K562 (cell line): ENCODE data around the gene SRD5A1. TPM values are rescaled to one million over a fixed set of nuclear protein-coding genes. Genes with fewer than 3 reads are reported as not detected.

Source experiments
- ATAC-seq: fragments of 200-7000 bp; cut with Tn5 transposase; 3 replicates; pipeline ENCODE4 v1.9.1; 2020; ENCODE audit warnings: moderate library complexity
- BruUV-seq: library from RNA; stranded (reverse); fragments of 400-500 nt; replicated peaks from 2 replicates; lab custom pipeline; 2021; lab: Mats Ljungman, UMichigan
- CTCF ChIA-PET: fragments of 300-600 bp; formaldehyde crosslinking; extraction: SDS; loops from one replicate; lab custom pipeline; 2021; ENCODE audit warnings: low intra/inter-chr PET ratio; lab: Yijun Ruan, JAX
- POLR2A ChIA-PET: fragments of 300-600, 350-650 bp; sonication (Branson Sonifier 250); formaldehyde crosslinking; extraction: SDS; loops from one replicate; lab custom pipeline; 2021; ENCODE audit warnings: antibody characterized with exemption, inconsistent platforms; lab: Yijun Ruan, JAX
- DNase-seq, 4 experiments: peaks; one replicate each; pipeline versions ENCODE4 v3.0.0 to v3.0.0-alpha.2; 2011 to 2018; ENCODE audit warnings: low spot score in 3 of 4, mixed read lengths in 3 of 4; ENCODE audit errors: extremely low read depth in 1 of 4
- FAIRE-seq: peaks from 2 replicates; lab custom pipeline; 2011; peaks lifted over from hg19 to GRCh38; lab: Jason Lieb, UNC
- H2AFZ ChIP-seq: 2 replicates; pipeline ENCODE4 v1.6.0; 2011; ENCODE audit warnings: low read depth, low read length, control low read depth, inconsistent platforms
- H3K27ac ChIP-seq: fragments of 200-600 bp; 3 replicates; pipeline ENCODE4 v1.8.0; 2011; ENCODE audit warnings: low read depth, mild to moderate bottlenecking, control low read depth, inconsistent platforms, low read length, moderate library complexity, mixed read lengths; ENCODE audit errors: extremely low read depth
- H3K27me3 ChIP-seq, 2 experiments: fragments of 300-600 bp in 1 of 2; 2 replicates in 1 of 2; 3 replicates in 1 of 2; pipeline versions ENCODE4 v1.6.0 to v1.8.0; 2011; ENCODE audit warnings: inconsistent platforms in 2 of 2, low read length in 2 of 2, mild to moderate bottlenecking in 1 of 2, mixed read lengths in 1 of 2, moderate library complexity in 1 of 2; ENCODE audit not compliant: control insufficient read depth in 2 of 2, insufficient read depth in 2 of 2
- H3K36me3 ChIP-seq: fragments of 300-600 bp; 3 replicates; pipeline ENCODE4 v1.8.0; 2011; ENCODE audit warnings: mild to moderate bottlenecking, low read length, inconsistent platforms; ENCODE audit not compliant: control insufficient read depth, insufficient read depth
- H3K4me1 ChIP-seq, 2 experiments: fragments of 200-600 bp in 1 of 2; replicated peaks in 1 of 2; 2 replicates in 1 of 2; 3 replicates in 1 of 2; pipeline versions ENCODE4 v1.5.1 to v1.8.0; 2011; ENCODE audit warnings: inconsistent platforms in 2 of 2, low read length in 2 of 2, mild to moderate bottlenecking in 1 of 2, mixed read lengths in 1 of 2, moderate library complexity in 1 of 2; ENCODE audit not compliant: control insufficient read depth in 2 of 2, insufficient read depth in 2 of 2
- H3K4me2 ChIP-seq: 2 replicates; pipeline ENCODE4 v1.6.1; 2011; ENCODE audit warnings: low read length, control low read depth, inconsistent platforms, mixed read lengths; ENCODE audit not compliant: insufficient read depth
- H3K4me3 ChIP-seq: fragments of 200-600 bp; sonication (generic), shearing (Covaris generic); 2 replicates; pipeline ENCODE4 v1.5.1; 2016; ENCODE audit warnings: control low read depth, inconsistent platforms
- H3K79me2 ChIP-seq: fragments of 200-600 bp; 3 replicates; pipeline ENCODE4 v1.8.0; 2011; ENCODE audit warnings: low read length, inconsistent platforms; ENCODE audit not compliant: control insufficient read depth, insufficient read depth
- H3K9ac ChIP-seq, 2 experiments: 2 replicates each; pipeline versions ENCODE4 v1.6.0 to v1.6.1; 2011; ENCODE audit warnings: low read depth in 2 of 2, low read length in 2 of 2, control low read depth in 1 of 2, inconsistent platforms in 1 of 2, mild to moderate bottlenecking in 1 of 2, mixed read lengths in 1 of 2; ENCODE audit not compliant: insufficient read depth in 1 of 2
- H3K9me1 ChIP-seq: one replicate; pipeline ENCODE4 v1.6.0; 2011; ENCODE audit warnings: inconsistent platforms, mild to moderate bottlenecking, low read length, moderate library complexity; ENCODE audit not compliant: control insufficient read depth, insufficient read depth
- H3K9me3 ChIP-seq: replicated peaks from 2 replicates; pipeline ENCODE4 v1.5.1; 2011; ENCODE audit warnings: low read depth, low read length, inconsistent platforms; ENCODE audit not compliant: control insufficient read depth, insufficient read depth
- H4K20me1 ChIP-seq: replicated peaks from 2 replicates; pipeline ENCODE4 v1.6.1; 2011; ENCODE audit warnings: low read length, inconsistent platforms, mixed read lengths; ENCODE audit not compliant: control insufficient read depth, insufficient read depth
- DDX20 ChIP-seq: fragments of 450-650 bp; IDR thresholded peaks from 2 replicates; pipeline ENCODE4 v1.6.1; 2016; ENCODE audit warnings: missing genetic modification characterization, low read depth, mild to moderate bottlenecking, missing compliant biosample characterization, moderate library complexity
- DMBX1 ChIP-seq: fragments of 250-450 bp; sonication (Bioruptor Pico); IDR thresholded peaks from 2 replicates; pipeline ENCODE4 v1.8.0; 2022; ENCODE audit warnings: inconsistent platforms, mild to moderate bottlenecking, moderate library complexity, borderline replicate concordance
- EP400 ChIP-seq: fragments of 450-650 bp; IDR thresholded peaks from 2 replicates; pipeline ENCODE4 v1.6.1; 2017; ENCODE audit warnings: antibody characterized with exemption, mild to moderate bottlenecking, moderate library complexity
- HEY1 ChIP-seq: fragments of 250-450 bp; sonication (Bioruptor Pico); IDR thresholded peaks from 2 replicates; pipeline ENCODE4 v1.5.0; 2020; ENCODE audit warnings: mild to moderate bottlenecking, moderate library complexity, borderline replicate concordance
- HIVEP1 ChIP-seq: fragments of 250-450 bp; sonication (Bioruptor Pico); IDR thresholded peaks from 2 replicates; pipeline ENCODE4 v1.4.0; 2020; ENCODE audit warnings: mild to moderate bottlenecking
- IRF9 ChIP-seq: fragments of 450-650 bp; IDR thresholded peaks from 2 replicates; pipeline ENCODE4 v1.6.1; 2016; ENCODE audit warnings: missing biosample characterization, missing genetic modification characterization
- SMARCB1 ChIP-seq: IDR thresholded peaks from 2 replicates; pipeline ENCODE4 v1.6.1; 2011; ENCODE audit warnings: improper control_type of control experiment, low read depth; ENCODE audit not compliant: insufficient read length
- SMC3 ChIP-seq: conservative IDR thresholded peaks from 2 replicates; pipeline ENCODE4 v1.6.1; 2011; ENCODE audit warnings: low read depth, low read length, improper control_type of control experiment; ENCODE audit not compliant: insufficient read depth
- SRSF1 ChIP-seq: fragments of 200-400 bp; formaldehyde crosslinking; IDR thresholded peaks from 2 replicates; pipeline ENCODE4 v1.6.1; 2017; ENCODE audit warnings: mild to moderate bottlenecking, low read depth, low read length, moderate library complexity
- ZBTB5 ChIP-seq: fragments of 450-650 bp; IDR thresholded peaks from 2 replicates; pipeline ENCODE4 v1.6.1; 2017; ENCODE audit warnings: antibody characterized with exemption
- ZNF277 ChIP-seq: fragments of 250-450 bp; sonication (Bioruptor Pico); IDR thresholded peaks from 2 replicates; pipeline ENCODE4 v1.8.0; 2022; ENCODE audit warnings: inconsistent platforms, mild to moderate bottlenecking, moderate library complexity, borderline replicate concordance
- ZNF311 ChIP-seq: fragments of 250-450 bp; sonication (Bioruptor Pico); IDR thresholded peaks from 2 replicates; pipeline ENCODE4 v1.4.0; 2020; ENCODE audit warnings: mild to moderate bottlenecking, moderate library complexity
- ZNF444 ChIP-seq: fragments of 250-450 bp; sonication (Bioruptor Pico); IDR thresholded peaks from 2 replicates; pipeline ENCODE4 v1.4.0; 2020; ENCODE audit warnings: mild to moderate bottlenecking, moderate library complexity
- WGBS: fragments of 100-300 bp; shearing (Covaris generic); methylation state at CpG from one replicate; pipeline ENCODE4 v1.1.6; 2016; ENCODE audit warnings: low coverage, mixed read lengths; ENCODE audit not compliant: insufficient coverage; ENCODE audit errors: missing lambda C conversion rate; 5-methylcytosine and 5-hydroxymethylcytosine counted together
- in situ Hi-C: fragments of 300-500 bp; cut with MboI; formaldehyde crosslinking; loops from 4 replicates; pipeline ENCODE4 v1.15.0; 2018; ENCODE audit warnings: inconsistent platforms, mixed read lengths
- intact Hi-C: fragments of 100-400 bp; cut with micrococcal nuclease; formaldehyde crosslinking; loops from 2 replicates; pipeline ENCODE4 v1.14.2; 2022
- polyA plus RNA-seq, 8 experiments: library from polyadenylated mRNA; depleted of rRNA in 4 of 8; stranded (reverse) in 5 of 8; unstranded in 3 of 8; fragments of >200 nt; fragmentation: Nextera tagmentation in 2 of 8; fragmentation: Illumina TruSeq in 1 of 8; extraction: Ambion mirVana in 2 of 8; extraction: Trizol in 1 of 8; gene quantifications; 2 replicates each; pipeline versions ENCODE4 v1.2.1 to v1.2.3, GENCODE V29; 2011 to 2014; ENCODE audit warnings: inconsistent platforms in 1 of 8, missing spikeins in 1 of 8
- total RNA-seq, 7 experiments: library from RNA; depleted of rRNA in 6 of 7; stranded (reverse); fragments of >200 nt in 6 of 7; fragmentation: Illumina TruSeq in 2 of 7; extraction: Trizol in 2 of 7; gene quantifications; 2 replicates each; pipeline versions ENCODE4 v1.2.1 to v1.2.3, GENCODE V29; 2011 to 2021; ENCODE audit warnings: low replicate concordance in 1 of 7

The SRD5A1 gene
- total and polyA plus RNA-seq, 9 of the 15 experiments (the other 6 are each of a cell fraction or from before 2014, with no cell fraction given): 1.3 to 22.6 (median 8.1) TPM

- BruUV-seq: no TSS peak
- H2AFZ ChIP-seq: no peak overlapping the region
- DNase-seq: no peak
- H3K9me3 ChIP-seq: no peaks in the 10 kb centered on the region
- in situ Hi-C loops (no loop called here), intact Hi-C loops (no loop called here)
- ChIA-PET POLR2A (interaction anchor here (0.8 kb wide), 1 partner anchor 59 kb away, joined by 3 read pairs; no protein-coding TSS in a partner anchor), CTCF (no interaction called here)
- H3K4me2 ChIP-seq: no peak overlapping the region
- ATAC-seq: no peak
- no peak overlapping the region for H3K9ac ChIP-seq
- no peaks in the 10 kb centered on the region for H4K20me1 ChIP-seq
- peaks cover 31% of the 10 kb centered on the region for H3K36me3 ChIP-seq
- no peaks in the 10 kb centered on the region for H3K79me2 ChIP-seq
- WGBS: 69% methylated on average over 6 of the region's 6 CpGs
- no peaks in the 10 kb centered on the region for H3K27me3 ChIP-seq
- no peak for FAIRE-seq
- TF ChIP-seq HEY1 (CRISPR knock-in tag) (no peak), EP400 (no peak), HIVEP1 (CRISPR knock-in tag) (no peak), DMBX1 (CRISPR knock-in tag) (no peak), SMARCB1 (no peak)
- peaks cover 0 to 4% of the 10 kb centered on the region in 2 experiments; a peak in 2 of 5 replicates for H3K4me1 ChIP-seq
- H3K9me1 ChIP-seq: no peaks in the 10 kb centered on the region
- H3K4me3 ChIP-seq: no peak overlapping the region
- H3K27ac ChIP-seq: no peak overlapping the region
Measured at GRCh38 chr5:6594066-6594465, 39.2 kb upstream of the SRD5A1 start.

- 73% methylated on average over 3 of the region's 3 CpGs for WGBS
- no peaks in the 10 kb centered on the region for H3K27me3 ChIP-seq
- ChIA-PET CTCF (no interaction called here), POLR2A (no interaction called here)
- in situ Hi-C loops (no loop called here), intact Hi-C loops (no loop called here)
- no peak overlapping the region for H3K4me2 ChIP-seq
- H3K4me1 ChIP-seq: peaks cover 0 to 4% of the 10 kb centered on the region in 2 experiments; a peak in 2 of 5 replicates
- H2AFZ ChIP-seq: no peak overlapping the region
- no peaks in the 10 kb centered on the region for H3K9me3 ChIP-seq
- H3K79me2 ChIP-seq: no peaks in the 10 kb centered on the region
- no peak overlapping the region for H3K9ac ChIP-seq
- no peak overlapping the region for H3K4me3 ChIP-seq
- no peak for ATAC-seq
- no peak for DNase-seq
- H4K20me1 ChIP-seq: no peaks in the 10 kb centered on the region
- H3K9me1 ChIP-seq: no peaks in the 10 kb centered on the region
- peaks cover 44% of the 10 kb centered on the region for H3K36me3 ChIP-seq
- FAIRE-seq: no peak
- no TSS peak for BruUV-seq
- no peak overlapping the region for H3K27ac ChIP-seq
- TF ChIP-seq ZNF311 (no peak), SRSF1 (no peak), SMC3 (no peak), ZNF277 (no peak), DDX20 (no peak), ZBTB5 (no peak), IRF9 (no peak), ZNF444 (CRISPR knock-in tag) (no peak)
Measured at GRCh38 chr5:6595405-6595804, 37.8 kb upstream of the SRD5A1 start.
